Measurements from ENCODE around the gene USH1C. TPM values are rescaled to one million over a fixed set of nuclear protein-coding genes. Genes with fewer than 3 reads are reported as not detected.

Gene USH1C
- total RNA-seq, 1 donor from 2014 or later, result 1.4 TPM

- Mint-ChIP-seq H3K27ac (ENCODE audit: unreplicated experiment) (no peak overlapping the region), H3K4me1 (ENCODE audit: unreplicated experiment) (peaks cover 26% of the 10 kb centered on the region), H3K27me3 (ENCODE audit: unreplicated experiment) (peaks cover 16% of the 10 kb centered on the region), H3K9me3 (ENCODE audit: unreplicated experiment) (no peaks in the 10 kb centered on the region), H3K36me3 (ENCODE audit: low read depth, unreplicated experiment) (no peaks in the 10 kb centered on the region), H3K4me3 (ENCODE audit: unreplicated experiment) (no peak overlapping the region)
- DNase-seq (ENCODE audit: low spot score), result no peak
- TF ChIP-seq CTCF (IDR thresholded peaks at IDR 0.05; ENCODE audit: unreplicated experiment), result no peak
Measured at GRCh38 chr11:17548444-17548843, 4.2 kb upstream of the USH1C start.

- DNase-seq (ENCODE audit: low spot score), result no peak
- Mint-ChIP-seq H3K9me3 (ENCODE audit: unreplicated experiment) (no peaks in the 10 kb centered on the region), H3K36me3 (ENCODE audit: low read depth, unreplicated experiment) (no peaks in the 10 kb centered on the region)
Measured at GRCh38 chr11:17547932-17548331, 3.7 kb upstream of the USH1C start.

GRCh38 chr11:17547051-17547577 lies 2.9 kb upstream of the USH1C start, which contains the start of gene OTOG:
TSS of gene OTOG (plus strand) at chr11:17547259. CDS start at chr11:17547373, 114 bp downstream.
- Mint-ChIP-seq H3K9me3 (ENCODE audit: unreplicated experiment) (no peaks in the 10 kb centered on the region), H3K27me3 (ENCODE audit: unreplicated experiment) (peaks cover 19% of the 10 kb centered on the region), H3K27ac (ENCODE audit: unreplicated experiment) (no peak within 1 kb of the TSS), H3K36me3 (ENCODE audit: low read depth, unreplicated experiment) (no peaks in the 10 kb centered on the region), H3K4me3 (ENCODE audit: unreplicated experiment) (no peak within 1 kb of the TSS), H3K4me1 (ENCODE audit: unreplicated experiment) (peaks cover 34% of the 10 kb centered on the region)
- no peak for TF ChIP-seq CTCF (IDR thresholded peaks at IDR 0.05; ENCODE audit: unreplicated experiment)
- DNase-seq (ENCODE audit: low spot score), result no peak

More at GRCh38 chr11:17547932-17548331, 3.7 kb upstream of the USH1C start:
- Mint-ChIP-seq H3K4me3 (ENCODE audit: unreplicated experiment) (no peak overlapping the region), H3K4me1 (ENCODE audit: unreplicated experiment) (peaks cover 27% of the 10 kb centered on the region), H3K27ac (ENCODE audit: unreplicated experiment) (no peak overlapping the region), H3K27me3 (ENCODE audit: unreplicated experiment) (peaks cover 15% of the 10 kb centered on the region)
- TF ChIP-seq CTCF (IDR thresholded peaks at IDR 0.05; ENCODE audit: unreplicated experiment), result no peak

- Mint-ChIP-seq H3K4me3 (ENCODE audit: unreplicated experiment) (no peak overlapping the region), H3K9me3 (ENCODE audit: unreplicated experiment) (no peaks in the 10 kb centered on the region), H3K27ac (ENCODE audit: unreplicated experiment) (no peak overlapping the region), H3K27me3 (ENCODE audit: unreplicated experiment) (peaks cover 18% of the 10 kb centered on the region), H3K4me1 (ENCODE audit: unreplicated experiment) (peaks cover 34% of the 10 kb centered on the region), H3K36me3 (ENCODE audit: low read depth, unreplicated experiment) (no peaks in the 10 kb centered on the region)
- TF ChIP-seq CTCF (IDR thresholded peaks at IDR 0.05; ENCODE audit: unreplicated experiment), result no peak
- no peak for DNase-seq (ENCODE audit: low spot score)
Measured at GRCh38 chr11:17546240-17546639, 2.0 kb upstream of the USH1C start.

GRCh38 chr11:17543574-17544180 lies 539 bp downstream of the USH1C start:
- Mint-ChIP-seq H3K4me3 (ENCODE audit: unreplicated experiment) (no peak overlapping the region), H3K9me3 (ENCODE audit: unreplicated experiment) (no peaks in the 10 kb centered on the region), H3K4me1 (ENCODE audit: unreplicated experiment) (peaks cover 29% of the 10 kb centered on the region), H3K27ac (ENCODE audit: unreplicated experiment) (no peak overlapping the region), H3K36me3 (ENCODE audit: low read depth, unreplicated experiment) (no peaks in the 10 kb centered on the region), H3K27me3 (ENCODE audit: unreplicated experiment) (peaks cover 15% of the 10 kb centered on the region)
- no peak for TF ChIP-seq CTCF (IDR thresholded peaks at IDR 0.05; ENCODE audit: unreplicated experiment)
- no peak for DNase-seq (ENCODE audit: low spot score)
